VCaP (cell line): ENCODE results near the gene EPPIN.

ENCODE experiments used
- H3K27ac ChIP-seq: fragments of 450-650 bp; 2 replicates; pipeline ENCODE4 v1.5.1; 2017
- CTCF ChIP-seq: fragments of 450-650 bp; conservative IDR thresholded peaks from 2 replicates; pipeline ENCODE4 v1.5.1; 2017; ENCODE audit warnings: mild to moderate bottlenecking, moderate library complexity

EPPIN gene

GRCh38 chr20:45508068-45508886 lies 38.9 kb downstream of the EPPIN start:
- H3K27ac ChIP-seq, result no peak overlapping the region
- TF ChIP-seq CTCF, result no peak

GRCh38 chr20:45507011-45507820 lies 40.0 kb downstream of the EPPIN start:
- no peak for TF ChIP-seq CTCF
- no peak overlapping the region for H3K27ac ChIP-seq

- H3K27ac ChIP-seq, result no peak overlapping the region
- TF ChIP-seq CTCF, result no peak
Measured at GRCh38 chr20:45506398-45506797, 40.8 kb downstream of the EPPIN start.

GRCh38 chr20:45503403-45503802 lies 43.8 kb downstream of the EPPIN start:
- no peak overlapping the region for H3K27ac ChIP-seq

GRCh38 chr20:45502561-45502960 lies 44.6 kb downstream of the EPPIN start:
- no peak overlapping the region for H3K27ac ChIP-seq
- no peak for TF ChIP-seq CTCF

More at GRCh38 chr20:45503403-45503802, 43.8 kb downstream of the EPPIN start:
- no peak for TF ChIP-seq CTCF

GRCh38 chr20:45501600-45501999 lies 45.6 kb downstream of the EPPIN start:
- TF ChIP-seq CTCF, result no peak

GRCh38 chr20:45500022-45500421 lies 47.2 kb downstream of the EPPIN start:
- no peak for TF ChIP-seq CTCF
- H3K27ac ChIP-seq, result no peak overlapping the region

More at GRCh38 chr20:45501600-45501999, 45.6 kb downstream of the EPPIN start:
- no peak overlapping the region for H3K27ac ChIP-seq
